NCI-H510A (cell line): ENCODE data around the gene TRIOBP.
A peak's percentile ranks its signal among the peaks of the same experiment; 100 is the strongest.
"Not testable (repeated sequence)": the region's sequence is repeated elsewhere in the genome, so short reads cannot be mapped to it uniquely, and the experiment has no call there.

Experiments
- DNase-seq: peaks from one replicate; lab custom pipeline; 2025; lab: John Stamatoyannopoulos, UW

TRIOBP gene

GRCh38 chr22:37696657-37697537 lies at the start of gene TRIOBP:
TSS of gene TRIOBP (plus strand) at chr22:37697048. CDS start at chr22:37701366, 4,318 bp downstream.
- peak; percentile 92 for DNase-seq

GRCh38 chr22:37647317-37647716 lies 49.5 kb upstream of the TRIOBP start:
- DNase-seq: no peak

GRCh38 chr22:37647928-37648327 lies 48.9 kb upstream of the TRIOBP start:
- DNase-seq: no peak

- no peak for DNase-seq
These were observed 46.2 kb upstream of the TRIOBP start for GRCh38 chr22:37650463-37651136.

GRCh38 chr22:37654563-37655251 lies 42.1 kb upstream of the TRIOBP start:
- no peak for DNase-seq

- no peak for DNase-seq
These were observed 41.6 kb upstream of the TRIOBP start for GRCh38 chr22:37655252-37655563.

GRCh38 chr22:37656583-37656982 lies 40.3 kb upstream of the TRIOBP start:
- DNase-seq: not testable (repeated sequence)

GRCh38 chr22:37657590-37658132 lies 39.2 kb upstream of the TRIOBP start:
- DNase-seq: no peak

GRCh38 chr22:37658133-37659065 lies 38.4 kb upstream of the TRIOBP start, which contains the start of gene PDXP:
TSS of gene PDXP (plus strand) at chr22:37658723. CDS start at chr22:37658783, 60 bp downstream.
- DNase-seq: peak; percentile 95

GRCh38 chr22:37659066-37659896 lies 37.6 kb upstream of the TRIOBP start:
- no peak for DNase-seq

- no peak for DNase-seq
These were observed 36.7 kb upstream of the TRIOBP start for GRCh38 chr22:37659897-37660708.

- DNase-seq: no peak
These were observed 36.2 kb upstream of the TRIOBP start for GRCh38 chr22:37660709-37661045.

GRCh38 chr22:37661160-37661924 lies 35.5 kb upstream of the TRIOBP start:
- DNase-seq: peak; percentile 43

GRCh38 chr22:37662039-37662438 lies 34.8 kb upstream of the TRIOBP start:
- no peak for DNase-seq

- no peak for DNase-seq
These were observed 33.2 kb upstream of the TRIOBP start for GRCh38 chr22:37663521-37664140.

GRCh38 chr22:37664249-37665101 lies 32.4 kb upstream of the TRIOBP start:
- DNase-seq: no peak

GRCh38 chr22:37665487-37665886 lies 31.4 kb upstream of the TRIOBP start:
- DNase-seq: no peak
